ENCODE measurements around the gene ARMC2. TPM values are rescaled to one million over a fixed set of nuclear protein-coding genes. Genes with fewer than 3 reads are reported as not detected.

The ARMC2 gene, protein sequence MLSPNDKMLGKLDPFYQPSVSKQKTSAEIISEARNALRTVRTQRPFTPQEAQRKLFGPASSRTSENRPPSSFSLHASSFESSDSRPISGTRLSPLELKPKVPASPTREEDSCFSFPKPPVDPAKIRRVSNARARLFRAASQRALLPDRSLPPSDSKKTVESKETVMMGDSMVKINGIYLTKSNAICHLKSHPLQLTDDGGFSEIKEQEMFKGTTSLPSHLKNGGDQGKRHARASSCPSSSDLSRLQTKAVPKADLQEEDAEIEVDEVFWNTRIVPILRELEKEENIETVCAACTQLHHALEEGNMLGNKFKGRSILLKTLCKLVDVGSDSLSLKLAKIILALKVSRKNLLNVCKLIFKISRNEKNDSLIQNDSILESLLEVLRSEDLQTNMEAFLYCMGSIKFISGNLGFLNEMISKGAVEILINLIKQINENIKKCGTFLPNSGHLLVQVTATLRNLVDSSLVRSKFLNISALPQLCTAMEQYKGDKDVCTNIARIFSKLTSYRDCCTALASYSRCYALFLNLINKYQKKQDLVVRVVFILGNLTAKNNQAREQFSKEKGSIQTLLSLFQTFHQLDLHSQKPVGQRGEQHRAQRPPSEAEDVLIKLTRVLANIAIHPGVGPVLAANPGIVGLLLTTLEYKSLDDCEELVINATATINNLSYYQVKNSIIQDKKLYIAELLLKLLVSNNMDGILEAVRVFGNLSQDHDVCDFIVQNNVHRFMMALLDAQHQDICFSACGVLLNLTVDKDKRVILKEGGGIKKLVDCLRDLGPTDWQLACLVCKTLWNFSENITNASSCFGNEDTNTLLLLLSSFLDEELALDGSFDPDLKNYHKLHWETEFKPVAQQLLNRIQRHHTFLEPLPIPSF
- 2.7 and 4.0 TPM in 2 replicates for total RNA-seq (2014; rRNA removed; shearing (Covaris generic))
- polyA plus RNA-seq (2016; fragmentation: Nextera tagmentation; extraction: Ambion mirVana): 3.0 and 4.4 TPM in 2 replicates
- long read RNA-seq, partial matches to known transcripts: 3 of 5 reads
- long read RNA-seq, other reads (novel, unspliced or antisense): 2 of 5 reads

DNA sequence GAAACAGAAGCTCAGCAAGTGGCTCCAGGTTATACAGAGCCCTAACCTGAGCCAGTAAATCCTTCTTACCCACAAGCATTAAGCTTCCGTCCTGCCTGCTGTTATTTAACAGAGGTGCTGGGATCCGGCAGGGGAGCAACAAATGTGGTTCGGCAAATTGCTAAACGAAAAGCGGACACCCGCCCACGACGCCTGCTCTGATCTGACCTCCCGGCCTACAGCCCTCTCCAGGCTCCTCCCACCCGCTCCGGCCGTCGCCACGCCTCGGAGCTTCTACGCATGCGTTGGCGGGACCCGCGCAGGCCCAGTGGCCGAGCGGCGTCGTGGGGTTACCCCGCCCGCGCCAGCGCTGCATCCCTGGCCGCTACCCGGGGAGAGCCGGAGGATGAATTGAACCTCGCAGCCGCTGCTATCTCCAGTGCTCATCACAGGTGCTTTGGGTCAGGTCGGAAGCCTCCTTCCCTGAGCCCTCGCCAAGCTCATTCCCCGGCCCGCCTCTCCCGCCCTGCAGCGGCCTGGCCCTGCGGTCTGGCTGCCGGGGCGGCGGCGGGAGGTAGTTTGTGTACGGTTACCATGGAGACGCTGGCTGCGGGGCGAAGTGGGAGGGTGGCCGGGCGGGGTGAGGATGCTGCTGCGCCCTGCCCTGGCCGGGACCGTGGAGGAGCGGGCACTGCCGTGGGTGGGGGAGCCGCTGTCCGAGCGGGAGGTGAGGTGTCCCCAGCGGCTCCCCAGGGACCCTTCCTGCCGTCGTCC lies at the start of gene ARMC2:
TSS of gene ARMC2 (plus strand) at position 307 of the 753 bp plus-strand sequence. CDS start 5,846 bp downstream, outside the sequence.
- DNase-seq (ENCODE audit: low spot score): peak; percentile 94
- H3K4me1 ChIP-seq (ENCODE audit: insufficient read depth): peaks cover 6% of the 10 kb centered on the region; the same call in 1 of the 2 replicates
- TF ChIP-seq POLR2AphosphoS5 (IDR thresholded peaks at IDR 0.05; ENCODE audit: low read depth) (peak; percentile 90), EZH2phosphoT487 (IDR thresholded peaks at IDR 0.05; ENCODE audit: unreplicated experiment) (no peak)
- TF ChIP-seq, protein P1, sequence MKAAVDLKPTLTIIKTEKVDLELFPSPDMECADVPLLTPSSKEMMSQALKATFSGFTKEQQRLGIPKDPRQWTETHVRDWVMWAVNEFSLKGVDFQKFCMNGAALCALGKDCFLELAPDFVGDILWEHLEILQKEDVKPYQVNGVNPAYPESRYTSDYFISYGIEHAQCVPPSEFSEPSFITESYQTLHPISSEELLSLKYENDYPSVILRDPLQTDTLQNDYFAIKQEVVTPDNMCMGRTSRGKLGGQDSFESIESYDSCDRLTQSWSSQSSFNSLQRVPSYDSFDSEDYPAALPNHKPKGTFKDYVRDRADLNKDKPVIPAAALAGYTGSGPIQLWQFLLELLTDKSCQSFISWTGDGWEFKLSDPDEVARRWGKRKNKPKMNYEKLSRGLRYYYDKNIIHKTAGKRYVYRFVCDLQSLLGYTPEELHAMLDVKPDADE (IDR thresholded peaks at IDR 0.05): 0 out of 2 replicates have a peak, but pooled peaks have one; percentile 20
- no peaks in the 10 kb centered on the region for H3K79me2 ChIP-seq (replicated peaks; ENCODE audit: insufficient read depth)
- no peaks in the 10 kb centered on the region for H3K27me3 ChIP-seq (ENCODE audit: insufficient read depth)
- no peaks in the 10 kb centered on the region for H3K36me3 ChIP-seq (ENCODE audit: insufficient read depth)
- ATAC-seq: peak; percentile 96
- H3K4me3 ChIP-seq: peak within 1 kb of the TSS; percentile 90
- no peaks in the 10 kb centered on the region for H3K36me3 Mint-ChIP-seq (ENCODE audit: low read depth)
- peaks cover 11% of the 10 kb centered on the region; the same call in 1 of the 2 replicates for H4K20me1 ChIP-seq (replicated peaks; ENCODE audit: insufficient read depth)
- peaks cover 13% of the 10 kb centered on the region for H3K4me1 Mint-ChIP-seq
- peak within 1 kb of the TSS; percentile 97 for H3K4me2 ChIP-seq
- no peaks in the 10 kb centered on the region for H3K9me3 Mint-ChIP-seq
- peak within 1 kb of the TSS; percentile 53 for H3K27ac Mint-ChIP-seq
- peak within 1 kb of the TSS; percentile 42; the same call in 1 of the 2 replicates for H3K27ac ChIP-seq (ENCODE audit: low read depth)
- H3K9me2 ChIP-seq (ENCODE audit: insufficient read depth): no peaks in the 10 kb centered on the region
- H3K4me3 Mint-ChIP-seq: peak within 1 kb of the TSS; percentile 81
- H3F3A ChIP-seq (replicated peaks; ENCODE audit: low read depth): 0 out of 2 replicates have a peak, but pooled peaks cover 6% of the 10 kb centered on the region
- H2AFZ ChIP-seq: peak within 1 kb of the TSS; percentile 99
- no peaks in the 10 kb centered on the region for H3K27me3 Mint-ChIP-seq (ENCODE audit: insufficient read depth, low read depth, poor library complexity)

DNA sequence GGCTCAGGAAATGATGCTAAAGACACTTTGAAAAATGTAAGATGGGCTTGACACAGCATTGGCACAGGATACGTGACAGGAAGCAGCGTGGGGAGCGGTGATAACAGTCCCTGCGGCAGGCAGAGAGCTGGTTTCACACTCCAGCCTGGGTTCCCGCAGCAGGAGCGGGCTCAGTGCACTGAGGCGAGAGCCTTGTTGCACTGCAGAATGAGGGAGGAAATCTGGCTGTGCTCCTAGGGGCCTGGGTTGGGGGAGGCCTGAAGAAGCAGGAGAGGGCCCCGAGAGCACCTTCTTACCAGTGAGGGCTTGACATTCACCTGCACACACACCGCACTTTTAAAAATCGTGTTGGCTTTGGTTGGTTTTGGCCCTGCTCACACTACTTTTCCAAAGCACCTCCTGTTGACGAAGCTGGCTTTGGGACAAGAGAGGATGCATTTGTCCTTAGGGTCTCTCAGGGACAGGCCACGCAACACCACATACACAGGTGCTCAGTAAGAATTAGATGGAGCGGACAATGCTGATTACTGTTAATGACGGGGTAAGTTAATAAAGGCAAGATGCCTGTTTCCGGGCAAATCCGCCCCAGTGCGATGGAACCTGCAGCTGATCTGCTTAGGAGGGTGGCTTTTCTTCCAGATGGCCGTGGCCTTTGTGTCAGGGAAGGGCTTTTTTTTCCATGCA lies 49.4 kb upstream of the ARMC2 start:
- ATAC-seq: peak; percentile 77
- H3K4me3 ChIP-seq: no peak overlapping the region
- TF ChIP-seq JUNB (IDR thresholded peaks at IDR 0.05; ENCODE audit: unreplicated experiment) (no peak), EZH2 (IDR thresholded peaks at IDR 0.05; ENCODE audit: low read depth, unreplicated experiment) (no peak), ZNF114 (CRISPR knock-in tag; IDR thresholded peaks at IDR 0.05) (no peak), EZH2phosphoT487 (IDR thresholded peaks at IDR 0.05; ENCODE audit: unreplicated experiment) (no peak)
- TF ChIP-seq, protein P2, sequence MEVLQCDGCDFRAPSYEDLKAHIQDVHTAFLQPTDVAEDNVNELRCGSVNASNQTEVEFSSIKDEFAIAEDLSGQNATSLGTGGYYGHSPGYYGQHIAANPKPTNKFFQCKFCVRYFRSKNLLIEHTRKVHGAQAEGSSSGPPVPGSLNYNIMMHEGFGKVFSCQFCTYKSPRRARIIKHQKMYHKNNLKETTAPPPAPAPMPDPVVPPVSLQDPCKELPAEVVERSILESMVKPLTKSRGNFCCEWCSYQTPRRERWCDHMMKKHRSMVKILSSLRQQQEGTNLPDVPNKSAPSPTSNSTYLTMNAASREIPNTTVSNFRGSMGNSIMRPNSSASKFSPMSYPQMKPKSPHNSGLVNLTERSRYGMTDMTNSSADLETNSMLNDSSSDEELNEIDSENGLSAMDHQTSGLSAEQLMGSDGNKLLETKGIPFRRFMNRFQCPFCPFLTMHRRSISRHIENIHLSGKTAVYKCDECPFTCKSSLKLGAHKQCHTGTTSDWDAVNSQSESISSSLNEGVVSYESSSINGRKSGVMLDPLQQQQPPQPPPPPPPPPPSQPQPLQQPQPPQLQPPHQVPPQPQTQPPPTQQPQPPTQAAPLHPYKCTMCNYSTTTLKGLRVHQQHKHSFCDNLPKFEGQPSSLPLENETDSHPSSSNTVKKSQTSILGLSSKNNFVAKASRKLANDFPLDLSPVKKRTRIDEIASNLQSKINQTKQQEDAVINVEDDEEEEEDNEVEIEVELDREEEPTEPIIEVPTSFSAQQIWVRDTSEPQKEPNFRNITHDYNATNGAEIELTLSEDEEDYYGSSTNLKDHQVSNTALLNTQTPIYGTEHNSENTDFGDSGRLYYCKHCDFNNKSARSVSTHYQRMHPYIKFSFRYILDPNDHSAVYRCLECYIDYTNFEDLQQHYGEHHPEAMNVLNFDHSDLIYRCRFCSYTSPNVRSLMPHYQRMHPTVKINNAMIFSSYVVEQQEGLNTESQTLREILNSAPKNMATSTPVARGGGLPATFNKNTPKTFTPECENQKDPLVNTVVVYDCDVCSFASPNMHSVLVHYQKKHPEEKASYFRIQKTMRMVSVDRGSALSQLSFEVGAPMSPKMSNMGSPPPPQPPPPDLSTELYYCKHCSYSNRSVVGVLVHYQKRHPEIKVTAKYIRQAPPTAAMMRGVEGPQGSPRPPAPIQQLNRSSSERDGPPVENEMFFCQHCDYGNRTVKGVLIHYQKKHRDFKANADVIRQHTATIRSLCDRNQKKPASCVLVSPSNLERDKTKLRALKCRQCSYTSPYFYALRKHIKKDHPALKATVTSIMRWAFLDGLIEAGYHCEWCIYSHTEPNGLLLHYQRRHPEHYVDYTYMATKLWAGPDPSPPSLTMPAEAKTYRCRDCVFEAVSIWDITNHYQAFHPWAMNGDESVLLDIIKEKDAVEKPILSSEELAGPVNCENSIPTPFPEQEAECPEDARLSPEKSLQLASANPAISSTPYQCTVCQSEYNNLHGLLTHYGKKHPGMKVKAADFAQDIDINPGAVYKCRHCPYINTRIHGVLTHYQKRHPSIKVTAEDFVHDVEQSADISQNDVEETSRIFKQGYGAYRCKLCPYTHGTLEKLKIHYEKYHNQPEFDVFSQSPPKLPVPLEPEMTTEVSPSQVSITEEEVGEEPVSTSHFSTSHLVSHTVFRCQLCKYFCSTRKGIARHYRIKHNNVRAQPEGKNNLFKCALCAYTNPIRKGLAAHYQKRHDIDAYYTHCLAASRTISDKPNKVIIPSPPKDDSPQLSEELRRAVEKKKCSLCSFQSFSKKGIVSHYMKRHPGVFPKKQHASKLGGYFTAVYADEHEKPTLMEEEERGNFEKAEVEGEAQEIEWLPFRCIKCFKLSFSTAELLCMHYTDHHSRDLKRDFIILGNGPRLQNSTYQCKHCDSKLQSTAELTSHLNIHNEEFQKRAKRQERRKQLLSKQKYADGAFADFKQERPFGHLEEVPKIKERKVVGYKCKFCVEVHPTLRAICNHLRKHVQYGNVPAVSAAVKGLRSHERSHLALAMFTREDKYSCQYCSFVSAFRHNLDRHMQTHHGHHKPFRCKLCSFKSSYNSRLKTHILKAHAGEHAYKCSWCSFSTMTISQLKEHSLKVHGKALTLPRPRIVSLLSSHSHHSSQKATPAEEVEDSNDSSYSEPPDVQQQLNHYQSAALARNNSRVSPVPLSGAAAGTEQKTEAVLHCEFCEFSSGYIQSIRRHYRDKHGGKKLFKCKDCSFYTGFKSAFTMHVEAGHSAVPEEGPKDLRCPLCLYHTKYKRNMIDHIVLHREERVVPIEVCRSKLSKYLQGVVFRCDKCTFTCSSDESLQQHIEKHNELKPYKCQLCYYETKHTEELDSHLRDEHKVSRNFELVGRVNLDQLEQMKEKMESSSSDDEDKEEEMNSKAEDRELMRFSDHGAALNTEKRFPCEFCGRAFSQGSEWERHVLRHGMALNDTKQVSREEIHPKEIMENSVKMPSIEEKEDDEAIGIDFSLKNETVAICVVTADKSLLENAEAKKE (CRISPR knock-in tag; IDR thresholded peaks at IDR 0.05): no peak

More for the DNA sequence above, 49.4 kb upstream of the ARMC2 start:
- H3K4me3 Mint-ChIP-seq: no peak overlapping the region
- Histone ChIP-seq H3K9me2 (ENCODE audit: insufficient read depth) (no peaks in the 10 kb centered on the region), H2AFZ (no peak overlapping the region; the same call in 1 of the 2 replicates), H4K20me1 (replicated peaks; ENCODE audit: insufficient read depth) (no peaks in the 10 kb centered on the region), H3K4me2 (no peak overlapping the region), H3K27me3 (ENCODE audit: insufficient read depth) (no peaks in the 10 kb centered on the region), H3F3A (replicated peaks; ENCODE audit: low read depth) (no peaks in the 10 kb centered on the region), H3K4me1 (ENCODE audit: insufficient read depth) (peaks cover 10% of the 10 kb centered on the region; the same call in 1 of the 2 replicates), H3K27ac (ENCODE audit: low read depth) (no peak overlapping the region), H3K79me2 (replicated peaks; ENCODE audit: insufficient read depth) (no peaks in the 10 kb centered on the region), H3K36me3 (ENCODE audit: insufficient read depth) (no peaks in the 10 kb centered on the region)
- H3K9me3 Mint-ChIP-seq: no peaks in the 10 kb centered on the region
- H3K4me1 Mint-ChIP-seq: peaks cover 18% of the 10 kb centered on the region
- H3K27me3 Mint-ChIP-seq (ENCODE audit: insufficient read depth, low read depth, poor library complexity): no peaks in the 10 kb centered on the region
- no peaks in the 10 kb centered on the region for H3K36me3 Mint-ChIP-seq (ENCODE audit: low read depth)
- DNase-seq (ENCODE audit: low spot score): peak; percentile 27
- peak overlapping the region; percentile 45; the same call in 1 of the 2 replicates for H3K27ac Mint-ChIP-seq

Measured in GM23338 (cell line).